GM21717 (cell line): ENCODE results near the gene MAGEE1.

Source experiments
- ATAC-seq: cut with Tn5 transposase; IDR thresholded peaks from one replicate; pipeline ENCODE4 v1.9.1; 2021; ENCODE audit warnings: mild to moderate bottlenecking, moderate library complexity; ENCODE audit not compliant: unreplicated experiment

MAGEE1 gene

GRCh38 chrX:76427560-76428242, at the start of gene MAGEE1:
MAGEE1 (plus strand) TSS chrX:76427710; CDS start chrX:76427931, 221 bp downstream.
- peak; percentile 91 for ATAC-seq

- ATAC-seq, result no peak
Measured at GRCh38 chrX:76398970-76399369, 28.5 kb upstream of the MAGEE1 start.

GRCh38 chrX:76407795-76408194, 19.7 kb upstream of the MAGEE1 start:
- no peak for ATAC-seq

GRCh38 chrX:76420237-76420636, 7.3 kb upstream of the MAGEE1 start:
- ATAC-seq, result no peak

GRCh38 chrX:76428243-76429130, 977 bp downstream of the MAGEE1 start:
- peak; percentile 39 for ATAC-seq

GRCh38 chrX:76433219-76433618, 5.7 kb downstream of the MAGEE1 start:
- ATAC-seq, result no peak

- no peak for ATAC-seq
Measured at GRCh38 chrX:76434103-76434741, 6.7 kb downstream of the MAGEE1 start.

- ATAC-seq, result no peak
Measured at GRCh38 chrX:76439188-76439587, 11.7 kb downstream of the MAGEE1 start.

- no peak for ATAC-seq
Measured at GRCh38 chrX:76453737-76454406, 26.4 kb downstream of the MAGEE1 start.

- peak; percentile 87 for ATAC-seq
Measured at GRCh38 chrX:76454456-76454927, 27.0 kb downstream of the MAGEE1 start.

GRCh38 chrX:76477353-76477752, 49.8 kb downstream of the MAGEE1 start:
- ATAC-seq, result no peak
